SU-DHL-6 (cell line): Measurements from ENCODE around the gene EIF3D.
A peak's percentile ranks its signal among the peaks of the same experiment; 100 is the strongest.

Experiments
- H2AFZ ChIP-seq: fragments of 200-600 bp; sonication (generic); 2 replicates; pipeline ENCODE4 v1.6.1; 2014; ENCODE audit warnings: low read depth, mild to moderate bottlenecking, moderate library complexity, mixed read lengths, antibody characterized with exemption, low read length; ENCODE audit not compliant: severe bottlenecking
- H3F3A ChIP-seq: fragments of 200-600 bp; shearing (Covaris generic); 2 replicates; pipeline ENCODE4 v1.6.0; 2016; ENCODE audit warnings: antibody characterized with exemption, mild to moderate bottlenecking; ENCODE audit not compliant: insufficient read depth
- H3K27ac ChIP-seq: fragments of 200-600 bp; sonication (generic); 2 replicates; pipeline ENCODE4 v1.5.1; 2016; ENCODE audit warnings: low read depth, mild to moderate bottlenecking, low read length, moderate library complexity, mixed read lengths
- H3K27me3 ChIP-seq: fragments of 200-600 bp; sonication (generic), shearing (Covaris generic); 2 replicates; pipeline ENCODE4 v1.6.0; 2014; ENCODE audit warnings: mild to moderate bottlenecking, low read length
- H3K36me3 ChIP-seq: fragments of 200-600 bp; sonication (generic); 2 replicates; pipeline ENCODE4 v1.6.1; 2014; ENCODE audit warnings: mild to moderate bottlenecking, low read length, mixed read lengths
- H3K4me2 ChIP-seq: fragments of 300-600, 200-600 bp; shearing (Covaris generic), sonication (generic); 2 replicates; pipeline ENCODE4 v1.6.0; 2014; ENCODE audit warnings: low read length, low read depth, mild to moderate bottlenecking; ENCODE audit not compliant: poor library complexity, severe bottlenecking
- H3K4me3 ChIP-seq: fragments of 200-600 bp; sonication (generic); 2 replicates; pipeline ENCODE4 v1.5.1; 2014; ENCODE audit warnings: antibody characterized with exemption, low read length, mild to moderate bottlenecking, mixed read lengths; ENCODE audit not compliant: insufficient read depth, poor library complexity, severe bottlenecking
- H3K79me2 ChIP-seq: fragments of 200-600 bp; sonication (generic); 2 replicates; pipeline ENCODE4 v1.6.1; 2014; ENCODE audit warnings: mild to moderate bottlenecking, low read length, moderate library complexity; ENCODE audit not compliant: insufficient read depth
- H3K9ac ChIP-seq: fragments of 200-600 bp; sonication (generic); 2 replicates; pipeline ENCODE4 v1.7.0; 2014; ENCODE audit warnings: mild to moderate bottlenecking, low read length
- H3K9me2 ChIP-seq: fragments of 200-600 bp; sonication (generic); replicated peaks from 2 replicates; pipeline ENCODE4 v1.6.1; 2014; ENCODE audit warnings: low read length; ENCODE audit not compliant: insufficient read depth
- H3K9me3 ChIP-seq: fragments of 200-600 bp; sonication (generic); 2 replicates; pipeline ENCODE4 v1.6.1; 2014; ENCODE audit warnings: low read length, mixed read lengths; ENCODE audit not compliant: insufficient read depth
- H4K20me1 ChIP-seq: fragments of 200-600 bp; sonication (generic); 2 replicates; pipeline ENCODE4 v1.6.1; 2014; ENCODE audit warnings: low read depth, mild to moderate bottlenecking, antibody characterized with exemption, low read length, moderate library complexity, mixed read lengths
- CTCF ChIP-seq: fragments of 200-600 bp; sonication (generic); IDR thresholded peaks from one replicate; pipeline ENCODE4 v1.5.1; 2017; ENCODE audit warnings: antibody characterized with exemption, mild to moderate bottlenecking, low read length, moderate library complexity; ENCODE audit not compliant: insufficient read depth, poor library complexity, severe bottlenecking
- EZH2phosphoT487 ChIP-seq: fragments of 200-600 bp; sonication (generic), shearing (Covaris generic); conservative IDR thresholded peaks from 2 replicates; pipeline ENCODE4 v1.6.1; 2018; ENCODE audit warnings: mild to moderate bottlenecking, antibody characterized with exemption, low read length, moderate library complexity, mixed read lengths

Gene EIF3D

GRCh38 chr22:36472689-36473088, 56.3 kb downstream of the EIF3D start:
- no peaks in the 10 kb centered on the region for H4K20me1 ChIP-seq
- no peak overlapping the region for H3K9ac ChIP-seq
- no peaks in the 10 kb centered on the region for H3K27me3 ChIP-seq
- H2AFZ ChIP-seq, result no peak overlapping the region
- H3K36me3 ChIP-seq, result peaks cover 5% of the 10 kb centered on the region; the same call in 1 of the 2 replicates
- no peaks in the 10 kb centered on the region for H3F3A ChIP-seq
- H3K79me2 ChIP-seq, result no peaks in the 10 kb centered on the region
- no peak overlapping the region for H3K4me3 ChIP-seq
- no peak overlapping the region for H3K27ac ChIP-seq
- H3K4me2 ChIP-seq, result no peak overlapping the region
- no peaks in the 10 kb centered on the region for H3K9me3 ChIP-seq
- H3K9me2 ChIP-seq, result no peaks in the 10 kb centered on the region
- TF ChIP-seq CTCF (no peak), EZH2phosphoT487 (no peak)

GRCh38 chr22:36471341-36471821, 57.6 kb downstream of the EIF3D start:
- no peaks in the 10 kb centered on the region for H3F3A ChIP-seq
- no peak overlapping the region for H3K4me2 ChIP-seq
- no peaks in the 10 kb centered on the region for H3K27me3 ChIP-seq
- H3K36me3 ChIP-seq, result peaks cover 5% of the 10 kb centered on the region; the same call in 1 of the 2 replicates
- no peak overlapping the region for H3K4me3 ChIP-seq
- H3K9me3 ChIP-seq, result no peaks in the 10 kb centered on the region
- H2AFZ ChIP-seq, result no peak overlapping the region
- H4K20me1 ChIP-seq, result no peaks in the 10 kb centered on the region
- no peak overlapping the region for H3K27ac ChIP-seq
- no peak for TF ChIP-seq EZH2phosphoT487
- no peak overlapping the region for H3K9ac ChIP-seq
- H3K9me2 ChIP-seq, result no peaks in the 10 kb centered on the region
- H3K79me2 ChIP-seq, result no peaks in the 10 kb centered on the region

GRCh38 chr22:36470994-36471331, 58.0 kb downstream of the EIF3D start:
- H3K79me2 ChIP-seq, result no peaks in the 10 kb centered on the region
- no peak overlapping the region for H3K4me2 ChIP-seq
- no peak overlapping the region for H3K4me3 ChIP-seq
- no peaks in the 10 kb centered on the region for H3K9me2 ChIP-seq
- H3K9ac ChIP-seq, result no peak overlapping the region
- H4K20me1 ChIP-seq, result no peaks in the 10 kb centered on the region
- H2AFZ ChIP-seq, result no peak overlapping the region
- peaks cover 5% of the 10 kb centered on the region; the same call in 1 of the 2 replicates for H3K36me3 ChIP-seq
- H3K27me3 ChIP-seq, result no peaks in the 10 kb centered on the region
- no peaks in the 10 kb centered on the region for H3K9me3 ChIP-seq
- H3K27ac ChIP-seq, result no peak overlapping the region
- H3F3A ChIP-seq, result no peaks in the 10 kb centered on the region
- TF ChIP-seq EZH2phosphoT487 (no peak), CTCF (no peak)

- Histone ChIP-seq H3K27ac (no peak overlapping the region), H2AFZ (no peak overlapping the region), H3K27me3 (no peaks in the 10 kb centered on the region), H3K9me2 (no peaks in the 10 kb centered on the region), H3K4me2 (no peak overlapping the region), H3F3A (no peaks in the 10 kb centered on the region), H3K4me3 (no peak overlapping the region), H3K79me2 (no peaks in the 10 kb centered on the region), H3K9me3 (no peaks in the 10 kb centered on the region), H4K20me1 (no peaks in the 10 kb centered on the region), H3K9ac (no peak overlapping the region), H3K36me3 (no peaks in the 10 kb centered on the region)
- TF ChIP-seq CTCF (peak; percentile 78), EZH2phosphoT487 (no peak)
Observed at GRCh38 chr22:36470162-36470993, 58.6 kb downstream of the EIF3D start.
